OCI-LY7 (cell line): ENCODE results near the gene ARHGAP33. TPM values are rescaled to one million over a fixed set of nuclear protein-coding genes. Genes with fewer than 3 reads are reported as not detected.
A peak's percentile ranks its signal among the peaks of the same experiment; 100 is the strongest.

Experiments
- BruUV-seq: library from RNA; stranded (reverse); fragments of 400-500 nt; replicated peaks from 2 replicates; lab custom pipeline; 2021; lab: Mats Ljungman, UMichigan
- CTCF ChIA-PET: fragments of 300-600 bp; sonication (Branson Sonifier 250); formaldehyde crosslinking; loops from one replicate; lab custom pipeline; 2022; ENCODE audit warnings: antibody characterized with exemption; ENCODE audit not compliant: unreplicated experiment; lab: Charles Lee
- POLR2A ChIA-PET: fragments of 300-600 bp; sonication (Branson Sonifier 250); formaldehyde crosslinking; loops from one replicate; lab custom pipeline; 2022; ENCODE audit warnings: antibody characterized with exemption; lab: Charles Lee
- DNase-seq: peaks from one replicate; pipeline ENCODE4 v3.0.0-alpha.2; 2015; ENCODE audit warnings: low spot score
- H2AFZ ChIP-seq: fragments of 200-600 bp; sonication (generic), shearing (Covaris generic); 2 replicates; pipeline ENCODE4 v1.6.1; 2014; ENCODE audit warnings: mild to moderate bottlenecking, antibody characterized with exemption, low read length, moderate library complexity
- H3K27ac ChIP-seq: fragments of 200-600 bp; sonication (generic); 2 replicates; pipeline ENCODE4 v1.5.1; 2014; ENCODE audit warnings: mixed run types, low read depth, mild to moderate bottlenecking, moderate library complexity, low read length, inconsistent platforms; ENCODE audit not compliant: poor library complexity, severe bottlenecking
- H3K36me3 ChIP-seq: fragments of 200-600 bp; sonication (generic); 2 replicates; pipeline ENCODE4 v1.6.1; 2014; ENCODE audit warnings: mild to moderate bottlenecking, antibody characterized with exemption, low read length, moderate library complexity, mixed read lengths; ENCODE audit not compliant: insufficient read depth
- H3K4me1 ChIP-seq: fragments of 200-600 bp; sonication (generic); 2 replicates; pipeline ENCODE4 v1.5.1; 2014; ENCODE audit warnings: mild to moderate bottlenecking, low read length; ENCODE audit not compliant: insufficient read depth, poor library complexity, severe bottlenecking
- H3K4me2 ChIP-seq: fragments of 200-600 bp; sonication (generic); 2 replicates; pipeline ENCODE4 v1.6.1; 2014; ENCODE audit warnings: mild to moderate bottlenecking, low read length
- H3K4me3 ChIP-seq: fragments of 200-600 bp; sonication (generic); 2 replicates; pipeline ENCODE4 v1.5.1; 2014; ENCODE audit warnings: mild to moderate bottlenecking, low read depth, low read length; ENCODE audit not compliant: poor library complexity, severe bottlenecking
- H3K79me2 ChIP-seq: fragments of 200-600 bp; sonication (generic); 2 replicates; pipeline ENCODE4 v1.6.1; 2016; ENCODE audit warnings: low read depth, mild to moderate bottlenecking, low read length, moderate library complexity, mixed read lengths; ENCODE audit not compliant: insufficient read depth
- H3K9me2 ChIP-seq: fragments of 200-600 bp; sonication (generic); 2 replicates; pipeline ENCODE4 v1.6.1; 2016; ENCODE audit warnings: mild to moderate bottlenecking, low read length, mixed read lengths; ENCODE audit not compliant: insufficient read depth
- H3K9me3 ChIP-seq: fragments of 200-600 bp; sonication (generic); 2 replicates; pipeline ENCODE4 v1.6.1; 2014; ENCODE audit warnings: mild to moderate bottlenecking, mixed run types, low read length, mixed read lengths
- H4K20me1 ChIP-seq: fragments of 200-600 bp; sonication (generic); 2 replicates; pipeline ENCODE4 v1.6.1; 2014; ENCODE audit warnings: mild to moderate bottlenecking, antibody characterized with exemption, low read length, moderate library complexity, mixed read lengths; ENCODE audit not compliant: insufficient read depth
- EZH2phosphoT487 ChIP-seq: fragments of 200-600 bp; sonication (generic); IDR thresholded peaks from 2 replicates; pipeline ENCODE4 v1.6.1; 2018; ENCODE audit warnings: low read depth, borderline replicate concordance, mild to moderate bottlenecking, mixed run types, antibody characterized with exemption, low read length, moderate library complexity, mixed read lengths
- intact Hi-C: fragments of 100-400 bp; cut with micrococcal nuclease; formaldehyde crosslinking; loops from one replicate; pipeline ENCODE4 v1.10.0; 2022; ENCODE audit not compliant: unreplicated experiment
- total RNA-seq, 2 experiments: library from RNA; depleted of rRNA in 1 of 2; stranded (reverse); fragments of >200 nt in 1 of 2; shearing (Covaris generic) in 1 of 2; gene quantifications; 2 replicates each; pipeline ENCODE4 v1.2.3, GENCODE V29; 2014 to 2022
- TF ChIP-seq, protein P1 (sequence below): fragments of 200-600 bp; sonication (generic); conservative IDR thresholded peaks from 2 replicates; pipeline ENCODE4 v1.5.1; 2014; ENCODE audit warnings: mild to moderate bottlenecking, antibody characterized with exemption, low read length, moderate library complexity, mixed read lengths

The ARHGAP33 gene
- total RNA-seq, 2 experiments from 2014 or later, result 15.1 to 94.6 TPM

DNA sequence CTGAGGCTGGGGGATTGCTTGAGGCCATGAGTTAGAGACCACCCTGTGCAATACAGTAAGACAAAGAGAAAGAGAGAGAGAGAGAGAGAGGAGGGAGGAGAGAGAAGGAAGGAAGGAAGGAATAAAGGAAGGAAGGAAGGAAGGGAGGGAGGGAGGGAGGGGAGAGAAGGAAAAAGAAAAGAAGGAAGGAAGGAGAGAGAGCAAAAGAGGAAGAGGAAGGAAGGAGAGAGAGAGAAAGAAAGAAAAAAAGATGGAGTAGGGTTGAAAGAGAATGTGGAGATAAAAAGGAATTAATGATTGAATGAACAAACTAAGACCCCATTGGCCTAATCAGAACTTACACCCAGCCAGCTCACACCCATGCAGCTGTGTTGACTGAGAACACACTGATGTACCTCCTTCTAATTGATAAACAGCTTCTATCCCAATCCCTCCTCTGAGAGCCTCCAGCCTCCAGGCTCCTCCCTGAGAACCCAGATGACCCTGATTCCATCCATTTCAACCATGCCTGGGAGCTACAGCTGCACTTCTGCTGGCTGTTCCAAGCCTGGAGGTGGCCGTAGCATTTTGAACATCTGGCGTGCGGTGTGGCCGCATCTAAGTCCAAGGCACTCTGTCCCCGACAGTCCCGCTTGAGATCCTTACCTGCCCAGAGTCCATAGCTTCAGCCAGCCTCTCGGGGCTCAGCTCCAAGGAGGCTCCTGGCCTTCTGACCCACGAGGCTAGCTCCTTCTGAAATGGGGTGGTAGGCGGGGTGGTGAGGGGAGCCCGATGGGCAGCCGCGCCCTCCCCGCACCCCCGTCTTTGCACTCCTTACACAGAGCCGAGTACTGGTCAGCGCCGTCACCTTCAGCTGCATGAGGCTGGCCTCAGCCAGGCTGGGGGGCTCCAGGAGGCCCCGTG, 36.2 kb downstream of the ARHGAP33 start:
- H2AFZ ChIP-seq, result no peak overlapping the region
- H3K79me2 ChIP-seq, result no peaks in the 10 kb centered on the region
- no peaks in the 10 kb centered on the region for H3K36me3 ChIP-seq
- H3K4me1 ChIP-seq, result no peaks in the 10 kb centered on the region
- H3K4me2 ChIP-seq, result no peak overlapping the region
- no peak overlapping the region for H3K27ac ChIP-seq
- no TSS peak for BruUV-seq
- no peak for DNase-seq
- no peak overlapping the region for H3K4me3 ChIP-seq
- intact Hi-C loops, result no loop called here
- no peaks in the 10 kb centered on the region for H3K9me2 ChIP-seq
- H3K9me3 ChIP-seq, result no peaks in the 10 kb centered on the region
- CTCF ChIA-PET, result no interaction called here
- no peaks in the 10 kb centered on the region for H4K20me1 ChIP-seq
- TF ChIP-seq, protein P1, sequence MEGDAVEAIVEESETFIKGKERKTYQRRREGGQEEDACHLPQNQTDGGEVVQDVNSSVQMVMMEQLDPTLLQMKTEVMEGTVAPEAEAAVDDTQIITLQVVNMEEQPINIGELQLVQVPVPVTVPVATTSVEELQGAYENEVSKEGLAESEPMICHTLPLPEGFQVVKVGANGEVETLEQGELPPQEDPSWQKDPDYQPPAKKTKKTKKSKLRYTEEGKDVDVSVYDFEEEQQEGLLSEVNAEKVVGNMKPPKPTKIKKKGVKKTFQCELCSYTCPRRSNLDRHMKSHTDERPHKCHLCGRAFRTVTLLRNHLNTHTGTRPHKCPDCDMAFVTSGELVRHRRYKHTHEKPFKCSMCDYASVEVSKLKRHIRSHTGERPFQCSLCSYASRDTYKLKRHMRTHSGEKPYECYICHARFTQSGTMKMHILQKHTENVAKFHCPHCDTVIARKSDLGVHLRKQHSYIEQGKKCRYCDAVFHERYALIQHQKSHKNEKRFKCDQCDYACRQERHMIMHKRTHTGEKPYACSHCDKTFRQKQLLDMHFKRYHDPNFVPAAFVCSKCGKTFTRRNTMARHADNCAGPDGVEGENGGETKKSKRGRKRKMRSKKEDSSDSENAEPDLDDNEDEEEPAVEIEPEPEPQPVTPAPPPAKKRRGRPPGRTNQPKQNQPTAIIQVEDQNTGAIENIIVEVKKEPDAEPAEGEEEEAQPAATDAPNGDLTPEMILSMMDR, result no peak
- no peak for TF ChIP-seq EZH2phosphoT487
- POLR2A ChIA-PET, result no interaction called here

DNA sequence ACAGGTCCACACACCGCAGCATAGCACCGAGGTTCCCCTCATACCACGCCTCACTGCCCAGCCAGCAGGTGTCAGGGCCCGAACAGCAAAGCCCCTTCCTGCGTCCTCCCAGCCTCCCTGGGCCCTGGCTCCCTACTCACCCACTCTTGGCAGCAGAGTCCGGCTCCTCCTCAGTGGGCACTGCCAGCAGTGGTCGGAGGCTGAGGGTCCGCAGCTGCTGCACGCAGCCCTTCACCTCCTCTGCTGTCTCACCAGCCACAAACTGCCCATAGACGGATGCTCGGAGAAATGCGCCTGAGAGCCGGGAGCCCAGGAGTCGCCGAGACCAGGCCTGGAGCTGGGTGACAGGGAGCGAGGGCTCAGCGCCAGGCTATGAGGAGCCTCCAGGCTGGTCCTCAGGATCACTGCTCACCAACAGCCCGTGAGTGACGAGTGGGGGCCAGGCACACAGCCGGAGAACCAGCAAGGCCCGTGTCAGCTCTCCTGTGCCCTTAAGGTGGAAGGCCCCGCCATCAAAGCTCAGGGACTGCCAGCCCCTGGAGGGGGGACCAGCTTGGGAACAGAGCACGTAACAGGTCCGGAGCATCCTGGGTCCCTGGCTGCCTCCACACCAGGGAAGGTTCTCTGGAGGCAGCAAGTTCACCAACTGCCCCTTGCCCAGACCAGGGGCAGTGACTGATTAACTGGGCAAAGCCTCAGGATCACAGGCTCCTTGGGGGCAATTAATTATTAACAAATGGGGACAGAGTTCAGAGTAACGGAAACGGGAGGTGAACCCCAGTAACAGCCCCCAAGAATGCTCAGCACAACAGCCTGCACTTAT, 37.1 kb downstream of the ARHGAP33 start, which contains the start of gene PRODH2:
TSS of gene PRODH2 (minus strand) at position 626 of the 823 bp plus-strand sequence. CDS start at position 586, 40 bp downstream.
- intact Hi-C loops, result no loop called here
- no peak within 1 kb of the TSS for H3K4me2 ChIP-seq
- no peak within 1 kb of the TSS for H3K4me3 ChIP-seq
- no peaks in the 10 kb centered on the region for H3K79me2 ChIP-seq
- no peaks in the 10 kb centered on the region for H3K9me3 ChIP-seq
- H3K4me1 ChIP-seq, result no peaks in the 10 kb centered on the region
- H3K9me2 ChIP-seq, result no peaks in the 10 kb centered on the region
- POLR2A ChIA-PET, result no interaction called here
- no peak within 1 kb of the TSS for H2AFZ ChIP-seq
- no TSS peak for BruUV-seq
- H3K27ac ChIP-seq, result no peak within 1 kb of the TSS
- no peak for TF ChIP-seq EZH2phosphoT487
- TF ChIP-seq, protein P1, result 0 out of 2 replicates have a peak, but pooled peaks have one; percentile 23
- CTCF ChIA-PET, result no interaction called here
- no peaks in the 10 kb centered on the region for H4K20me1 ChIP-seq
- H3K36me3 ChIP-seq, result no peaks in the 10 kb centered on the region
- DNase-seq, result no peak
